ENCODE results near the gene NUP62.

The NUP62 gene

GRCh38 chr19:49880162-49880869, 49.0 kb downstream of the NUP62 start:
- no peak for DNase-seq (ENCODE audit: low spot score)

- no peak for DNase-seq (ENCODE audit: low spot score)
These were observed 49.9 kb downstream of the NUP62 start for GRCh38 chr19:49879243-49879963.

GRCh38 chr19:49878744-49879070, 50.6 kb downstream of the NUP62 start:
- DNase-seq (ENCODE audit: low spot score): no peak

DNA sequence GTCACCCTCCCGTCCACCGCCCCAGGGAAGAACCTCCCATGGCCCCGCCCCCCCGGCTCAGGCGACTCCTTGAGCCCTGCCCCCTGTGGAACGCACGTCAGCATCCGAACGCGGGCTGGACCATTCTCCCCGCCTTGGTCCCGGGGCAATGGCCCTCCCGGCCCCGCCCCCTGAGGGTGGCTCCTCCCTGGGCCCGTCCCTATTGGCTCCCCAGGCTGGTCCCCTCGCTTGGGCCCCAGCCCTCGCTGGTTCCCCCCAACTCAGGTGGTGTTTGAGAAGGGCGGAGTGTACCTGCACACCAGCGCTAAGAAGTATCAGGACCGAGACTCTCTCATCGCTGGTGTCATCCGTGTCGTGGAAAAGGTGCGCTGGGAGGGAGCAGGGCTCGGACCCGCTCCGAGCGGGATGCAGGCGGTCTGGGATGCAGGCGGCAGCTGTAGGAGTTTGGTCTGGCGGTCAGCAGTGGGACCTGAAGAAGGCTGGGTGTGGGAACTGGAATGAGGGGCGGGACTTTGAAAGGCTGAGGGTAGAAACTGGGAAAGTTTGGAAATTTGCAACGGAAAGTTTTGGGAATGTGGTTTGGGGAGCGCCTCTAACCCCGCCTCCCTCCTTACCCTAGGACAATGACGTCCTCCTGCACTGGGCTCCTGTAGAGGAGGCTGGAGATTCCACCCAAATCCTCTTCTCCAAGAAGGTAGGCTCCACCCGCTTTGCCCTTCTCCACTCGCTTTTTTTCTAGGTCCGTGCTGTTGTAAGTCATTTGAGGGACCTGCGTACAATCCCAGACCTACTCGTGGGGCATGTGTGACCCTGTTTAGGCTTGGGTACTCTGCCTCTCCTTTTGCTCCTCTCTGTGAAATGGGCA, 51.2 kb downstream of the NUP62 start:
- DNase-seq (ENCODE audit: low spot score): peak; percentile 98

DNA sequence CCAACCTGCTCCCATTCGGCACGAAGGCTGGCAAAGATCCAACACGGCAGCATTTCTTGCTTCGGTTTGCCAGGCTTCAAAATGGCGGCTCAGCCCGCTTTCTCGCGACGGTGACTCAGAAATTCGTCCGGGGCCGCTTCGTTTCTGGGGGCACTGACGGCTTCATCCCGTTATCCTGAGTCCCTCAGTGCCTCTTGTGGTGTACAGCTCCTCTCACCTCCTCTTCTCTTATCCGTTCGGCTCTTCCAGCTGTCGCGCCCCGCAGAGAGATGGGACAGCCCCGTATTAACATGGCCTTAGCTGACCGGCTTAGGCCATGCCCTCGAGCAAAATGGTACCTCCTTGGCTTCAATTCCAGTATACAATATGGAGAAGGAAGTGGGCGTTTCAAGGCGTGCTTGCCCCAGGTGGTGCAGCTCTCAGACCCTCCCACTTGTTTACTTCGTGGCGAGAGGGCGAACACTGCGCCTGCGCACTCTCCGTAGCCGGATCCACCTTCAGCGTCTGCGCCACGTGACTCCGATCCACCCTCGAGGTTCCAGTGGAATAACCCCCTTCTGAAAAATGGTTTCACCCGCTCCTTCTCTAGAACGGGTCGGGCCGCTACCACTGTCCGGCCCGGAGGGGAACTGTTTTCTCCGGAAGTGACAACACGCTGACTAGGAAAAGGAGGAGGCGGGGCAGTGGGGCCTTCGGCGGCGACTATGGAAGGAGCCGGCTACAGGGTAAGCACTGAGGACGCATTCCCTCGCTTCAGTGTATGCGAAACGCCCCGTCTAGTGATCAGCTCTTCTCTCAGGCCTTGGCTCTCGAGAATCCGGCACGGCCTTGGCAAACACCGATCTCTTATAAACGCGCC, 52.1 kb downstream of the NUP62 start, which contains the start of the genes AKT1S1 and TBC1D17:
TSS of gene AKT1S1 (minus strand) at position 336 of the 859 bp plus-strand sequence. CDS start 4,060 bp downstream, outside the sequence.
TSS of gene TBC1D17 (plus strand) at position 683 of the 859 bp plus-strand sequence. CDS start at position 705, 22 bp downstream.
- peak; percentile 100 for DNase-seq (ENCODE audit: low spot score)

DNA sequence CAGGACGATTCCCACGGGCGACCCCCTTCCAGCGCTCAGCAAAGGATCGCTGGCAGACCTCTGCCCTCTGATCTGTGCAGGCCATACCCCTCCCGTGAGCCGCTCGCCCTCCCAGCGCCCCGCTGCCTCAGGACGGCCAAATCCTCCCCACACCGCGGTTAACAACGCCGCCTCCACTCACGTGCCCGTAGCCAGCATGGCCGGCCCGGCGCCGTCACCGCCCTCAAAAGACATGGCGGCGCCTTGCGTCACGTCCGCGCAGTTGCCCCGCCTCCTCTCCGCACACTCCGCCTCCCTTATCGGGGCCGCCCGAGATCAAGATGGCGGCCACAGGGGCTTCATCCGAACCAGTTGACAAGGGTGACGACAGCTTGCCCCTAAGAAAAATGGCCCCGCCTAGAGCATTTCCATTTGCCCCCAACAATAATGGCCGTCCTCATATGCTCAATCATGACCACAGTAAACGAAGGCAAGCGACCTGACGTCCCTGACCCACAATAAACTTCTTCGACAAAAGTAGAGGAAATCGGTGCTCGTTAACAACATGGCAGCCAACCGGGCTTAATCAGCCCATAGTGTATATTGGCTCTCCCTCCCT, 52.8 kb downstream of the NUP62 start:
- peak; percentile 85 for DNase-seq (ENCODE audit: low spot score)

DNA sequence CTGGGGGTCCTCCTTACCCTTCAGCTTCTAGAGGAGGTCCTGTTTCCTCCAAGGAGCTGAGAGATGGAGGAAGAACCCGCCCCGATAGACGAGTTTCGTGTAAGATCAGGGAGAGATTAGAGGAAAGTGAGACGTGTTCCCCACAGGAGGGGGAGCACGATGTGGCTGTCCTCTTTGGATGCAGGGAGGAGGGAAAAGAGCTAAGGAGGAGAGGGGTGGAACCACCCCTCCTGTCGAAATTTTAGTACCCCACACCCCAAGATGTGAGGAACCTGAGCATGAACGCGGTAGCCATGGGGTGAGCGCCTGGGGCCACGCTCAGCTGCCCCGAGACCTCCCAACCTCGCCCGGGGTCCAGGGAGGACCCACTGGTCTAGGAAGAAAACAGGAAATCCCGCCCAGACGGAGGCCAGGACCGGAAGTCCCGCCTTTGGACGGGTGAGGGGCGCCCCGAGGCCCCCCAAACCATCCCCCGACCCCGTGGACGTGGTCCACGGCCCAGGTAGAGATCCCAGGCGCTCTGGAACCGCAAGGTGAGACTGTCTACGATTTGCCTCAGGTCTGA, 53.4 kb downstream of the NUP62 start:
- peak; percentile 35 for DNase-seq (ENCODE audit: low spot score)

GRCh38 chr19:49875177-49875576, 54.1 kb downstream of the NUP62 start:
- no peak for DNase-seq (ENCODE audit: low spot score)

- DNase-seq (ENCODE audit: low spot score): no peak
These were observed 54.7 kb downstream of the NUP62 start for GRCh38 chr19:49874503-49875157.

DNA sequence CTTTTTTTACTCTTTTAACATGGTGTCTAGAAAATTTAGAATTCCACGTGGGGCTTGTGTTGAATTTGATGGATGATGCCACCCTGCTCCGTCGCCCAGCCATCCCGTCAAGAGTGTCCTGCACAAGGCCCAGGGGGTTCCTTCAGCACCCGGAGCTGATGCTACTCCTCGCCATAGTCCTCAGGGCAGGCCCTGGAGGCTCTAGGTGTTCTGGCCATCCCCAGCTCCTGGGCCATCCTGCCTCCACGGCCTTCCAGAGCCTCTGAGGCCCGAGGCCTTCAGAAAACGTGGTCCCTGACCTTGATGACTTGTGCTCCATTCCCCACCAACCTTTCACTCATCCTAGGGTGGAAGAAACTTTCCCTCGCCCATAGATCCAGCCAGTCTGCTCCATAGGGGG, 55.5 kb downstream of the NUP62 start:
- DNase-seq (ENCODE audit: low spot score): no peak

DNA sequence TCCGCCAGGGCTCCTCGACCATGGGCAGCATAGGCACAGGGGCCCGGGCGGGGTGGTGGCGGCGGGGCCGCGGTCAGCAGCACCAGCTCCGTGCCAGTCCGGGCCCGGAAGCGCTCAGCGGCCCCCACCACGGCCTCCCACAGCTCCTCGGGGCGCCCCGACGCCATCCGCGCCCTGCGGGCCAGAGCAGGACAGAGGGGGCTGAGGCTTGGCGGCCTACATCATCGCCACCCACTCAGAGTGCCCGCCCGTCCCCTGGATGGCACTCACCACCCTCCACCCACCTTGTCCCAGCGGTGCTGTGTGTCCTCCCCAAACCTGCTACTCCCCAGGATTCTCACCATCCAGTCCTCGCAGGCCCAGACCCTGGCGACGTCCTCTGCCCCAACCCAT, 56.2 kb downstream of the NUP62 start:
- no peak for DNase-seq (ENCODE audit: low spot score)

DNA sequence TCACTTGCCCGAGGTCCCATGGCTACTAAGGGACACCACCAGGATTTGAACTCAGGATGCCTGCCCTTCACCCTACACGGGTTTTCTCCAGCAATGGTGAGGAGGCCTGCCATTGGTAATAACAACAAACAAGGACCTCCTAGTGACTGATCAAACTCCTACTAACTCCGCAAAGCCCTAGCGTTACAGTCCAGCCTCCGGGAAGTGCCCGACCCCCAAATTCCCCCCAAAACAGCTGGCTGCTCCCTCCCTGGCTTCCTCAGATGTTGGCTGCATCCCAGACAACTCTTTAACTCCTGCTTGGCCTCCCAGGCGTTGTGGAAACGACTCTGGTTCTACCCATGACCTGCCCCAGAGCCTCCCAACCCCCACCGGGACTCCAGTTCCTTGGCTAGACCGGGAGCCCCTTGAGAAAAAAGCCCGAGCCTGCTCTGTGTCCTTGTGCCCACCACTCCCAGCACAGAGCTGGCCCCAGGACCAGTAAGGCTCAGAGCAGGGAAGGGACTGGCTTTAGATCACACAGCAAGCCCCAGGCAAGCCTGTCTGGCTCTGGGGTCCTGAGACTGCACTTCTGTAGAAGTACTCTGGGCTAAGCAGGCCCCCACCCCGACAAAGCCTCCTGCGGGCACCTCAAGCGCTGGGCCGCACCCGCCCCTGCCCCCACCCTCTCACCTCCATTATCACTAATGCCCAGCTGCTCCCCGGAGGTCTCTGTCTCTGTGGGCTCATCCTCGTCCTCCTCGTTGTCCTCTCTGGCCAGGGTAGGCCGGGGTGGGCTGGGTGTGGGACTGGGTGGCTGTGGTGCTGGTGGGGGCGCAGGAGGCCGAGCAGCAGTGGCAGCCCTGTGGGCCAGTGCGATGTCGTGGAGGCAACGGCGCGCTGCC, 56.8 kb downstream of the NUP62 start:
- no peak for DNase-seq (ENCODE audit: low spot score)

- DNase-seq (ENCODE audit: low spot score): no peak
These were observed 57.8 kb downstream of the NUP62 start for GRCh38 chr19:49871349-49871985.

DNA sequence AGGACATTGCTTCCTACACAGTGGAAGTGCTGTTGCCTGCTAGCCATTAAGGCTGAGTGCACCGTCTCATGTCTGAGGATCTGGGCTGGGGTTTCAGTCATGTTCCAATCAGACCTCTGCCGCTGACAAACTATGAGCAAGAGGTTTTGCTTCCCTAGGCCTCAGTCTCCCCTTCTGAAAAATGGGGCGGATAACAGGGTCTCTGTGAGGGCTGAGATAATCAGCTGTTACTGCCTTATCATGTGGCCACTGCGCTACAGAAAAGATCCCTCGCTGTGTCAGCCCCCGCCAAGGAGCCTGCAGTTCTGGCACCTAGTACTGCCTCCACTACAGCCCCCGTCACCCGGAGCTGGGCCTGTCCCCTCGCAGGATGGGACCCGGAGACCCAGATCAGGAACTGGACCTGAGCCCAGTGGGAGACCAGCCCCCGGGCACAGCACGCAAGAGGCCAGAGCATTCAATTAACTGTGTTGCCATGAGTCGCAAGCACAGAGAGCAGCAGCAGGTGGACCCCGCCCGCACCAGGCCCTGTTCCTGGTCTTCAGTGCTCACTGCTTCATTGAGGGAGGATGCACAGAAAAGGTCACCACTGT, 58.9 kb downstream of the NUP62 start:
- no peak for DNase-seq (ENCODE audit: low spot score)

DNA sequence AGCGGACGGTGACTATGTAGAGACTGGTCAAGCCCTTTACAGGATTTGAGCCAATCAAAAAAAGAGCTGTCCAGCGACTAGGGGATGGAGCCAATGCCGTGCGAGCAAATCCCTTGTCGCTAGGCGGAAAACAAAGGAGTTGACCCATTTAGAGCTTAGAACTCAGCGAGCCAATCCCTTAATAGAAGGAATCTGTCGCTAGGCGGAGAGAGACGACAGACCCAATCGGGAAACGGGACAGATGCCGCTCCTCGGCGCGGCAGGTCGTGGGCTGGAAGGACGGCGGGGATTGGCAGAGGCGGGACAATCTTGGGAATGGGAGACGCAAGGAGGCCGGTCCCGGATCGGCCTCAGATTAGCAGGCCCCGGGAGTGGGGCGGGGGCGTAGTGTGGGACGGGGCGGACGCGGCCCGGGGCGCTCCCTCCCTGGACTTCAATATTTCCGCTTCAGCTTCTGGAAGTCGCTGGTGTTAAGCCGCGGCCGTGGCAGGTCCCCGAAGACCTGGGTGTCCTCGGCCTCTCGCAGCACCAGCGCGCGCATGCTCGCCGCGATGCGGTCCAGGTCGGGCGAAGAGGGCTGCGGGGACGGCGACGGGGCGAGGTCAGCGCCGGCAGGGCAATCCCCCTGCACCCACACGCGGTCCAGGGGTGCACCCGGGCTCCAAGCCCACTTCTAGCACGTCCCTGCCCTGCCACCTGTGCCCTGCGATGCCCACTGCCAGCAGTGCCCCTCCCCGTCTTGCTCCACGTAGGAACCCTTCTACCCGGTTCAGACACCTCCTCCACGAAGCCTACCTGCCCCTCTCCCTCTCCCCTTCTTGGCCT, 59.6 kb downstream of the NUP62 start:
- peak; percentile 98 for DNase-seq (ENCODE audit: low spot score)

GRCh38 chr19:49869009-49869483, 60.3 kb downstream of the NUP62 start:
- DNase-seq (ENCODE audit: low spot score): no peak

All from AG08395 (cell line).